IPS DF 19.7 (cell line): ENCODE measurements around the gene UBE2S.
"Not testable (repeated sequence)": the region's sequence is repeated elsewhere in the genome, so short reads cannot be mapped to it uniquely, and the experiment has no call there.

Experiments
- DNase-seq: peaks from one replicate; pipeline ENCODE4 v3.0.0-alpha.2; 2013; ENCODE audit warnings: low read depth, low spot score

UBE2S gene

DNA sequence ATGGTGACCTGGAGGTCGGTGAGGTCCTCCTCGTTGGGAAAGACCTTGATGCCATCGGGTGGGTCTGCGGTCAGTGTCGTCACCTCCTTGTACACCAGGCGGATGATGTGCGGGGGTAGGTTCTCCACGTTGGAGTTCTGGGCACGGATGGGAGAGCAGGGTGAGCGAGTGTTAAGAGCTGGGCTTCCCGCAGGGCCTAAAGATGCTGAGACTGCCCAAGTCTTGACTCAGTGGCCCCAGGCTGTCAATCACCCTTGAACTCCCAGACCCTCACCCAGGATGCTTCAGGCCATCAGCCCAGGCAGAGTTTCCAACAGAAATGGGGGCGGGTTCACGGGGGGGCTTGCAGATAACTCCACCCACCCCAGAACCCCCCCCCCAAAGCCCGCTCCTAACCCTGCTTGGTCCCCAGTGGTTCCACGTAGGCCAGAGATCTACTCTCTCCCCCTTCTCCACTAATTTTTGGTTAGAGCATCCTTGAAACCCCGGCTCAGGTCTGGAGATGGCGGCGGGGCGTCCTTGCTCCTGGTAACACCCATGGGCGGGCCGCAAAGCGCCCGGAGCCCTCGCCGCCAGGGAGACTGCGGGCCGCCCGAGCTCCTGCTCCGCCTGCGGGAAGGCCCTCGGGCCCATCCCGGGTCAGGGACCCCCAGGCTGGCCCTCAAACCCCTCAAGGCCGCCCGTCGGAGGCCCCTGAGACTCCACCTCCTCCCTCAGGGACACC, 600 bp downstream of the UBE2S start:
- no peak for DNase-seq

DNA sequence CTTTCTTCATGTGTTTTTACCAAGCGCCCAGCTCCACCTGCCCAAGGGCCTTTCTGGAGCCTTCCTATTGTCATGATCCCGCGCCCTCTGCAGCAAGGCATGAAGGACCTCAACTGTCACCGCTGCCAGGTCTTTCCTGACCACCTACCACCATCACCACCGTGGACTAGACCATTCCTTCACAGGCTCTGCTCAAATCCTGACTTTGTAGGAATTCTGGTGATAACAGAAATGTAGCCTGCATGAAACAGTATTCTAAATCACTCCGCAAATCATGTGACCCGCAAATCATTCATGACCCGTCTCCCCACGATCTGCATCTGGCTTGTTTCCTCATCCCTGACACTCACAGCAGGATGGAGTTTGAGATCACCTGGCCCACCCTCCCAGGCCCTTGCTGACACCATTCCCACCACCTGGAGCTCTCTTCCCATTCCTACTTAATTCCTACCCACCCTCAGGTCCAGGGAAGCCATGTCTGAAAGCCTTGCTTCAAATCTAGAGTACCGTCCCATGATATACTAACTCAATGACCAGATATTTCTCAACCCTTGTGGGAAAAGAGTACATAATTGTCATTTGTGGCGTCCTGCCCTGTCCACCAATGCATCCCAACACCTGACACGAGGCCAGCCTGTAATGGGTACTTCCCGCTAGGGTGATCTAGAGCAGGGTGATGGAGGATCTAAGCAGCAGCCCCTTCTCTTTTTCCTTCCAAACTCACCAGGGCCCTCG, 1.3 kb downstream of the UBE2S start:
- no peak for DNase-seq

DNA sequence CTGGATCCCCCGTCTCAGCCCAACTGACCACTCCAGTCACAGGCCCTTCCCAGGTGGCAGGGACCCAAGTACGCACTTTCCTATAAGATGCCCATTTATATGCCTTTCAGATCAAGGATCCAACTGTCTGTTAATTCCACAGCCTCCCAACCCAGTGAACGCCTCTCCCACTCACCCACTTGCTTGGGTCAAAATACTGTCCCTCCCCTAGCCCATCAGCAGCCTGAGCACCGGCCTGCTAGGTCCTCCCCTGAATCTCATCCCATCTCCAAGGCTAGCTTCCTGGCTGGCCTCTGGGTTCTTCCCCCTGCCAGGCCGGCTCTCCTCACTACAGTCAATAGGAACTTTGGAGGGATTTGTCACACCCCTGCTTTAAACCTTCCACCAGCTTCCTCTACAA, 1.9 kb downstream of the UBE2S start:
- no peak for DNase-seq

DNA sequence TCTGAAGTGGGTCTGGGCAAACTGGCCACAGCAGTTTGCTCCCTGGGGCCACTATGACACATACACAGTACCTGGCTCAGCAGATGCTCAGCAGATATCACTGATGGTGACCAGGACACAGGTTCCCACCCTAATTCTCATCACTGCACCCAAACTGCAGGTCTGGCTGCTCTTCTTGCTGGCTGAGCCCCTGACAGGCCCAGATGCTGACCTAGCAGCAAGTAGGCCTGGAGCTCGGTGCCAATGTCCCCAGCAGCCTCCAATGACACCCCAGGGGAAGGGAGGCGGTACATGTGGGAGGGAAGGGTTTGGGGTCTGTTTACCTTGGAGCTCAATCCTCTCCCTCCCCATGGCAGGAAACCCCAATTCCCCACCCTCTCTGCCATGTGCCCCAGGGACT, 5.1 kb downstream of the UBE2S start:
- DNase-seq, result no peak

DNA sequence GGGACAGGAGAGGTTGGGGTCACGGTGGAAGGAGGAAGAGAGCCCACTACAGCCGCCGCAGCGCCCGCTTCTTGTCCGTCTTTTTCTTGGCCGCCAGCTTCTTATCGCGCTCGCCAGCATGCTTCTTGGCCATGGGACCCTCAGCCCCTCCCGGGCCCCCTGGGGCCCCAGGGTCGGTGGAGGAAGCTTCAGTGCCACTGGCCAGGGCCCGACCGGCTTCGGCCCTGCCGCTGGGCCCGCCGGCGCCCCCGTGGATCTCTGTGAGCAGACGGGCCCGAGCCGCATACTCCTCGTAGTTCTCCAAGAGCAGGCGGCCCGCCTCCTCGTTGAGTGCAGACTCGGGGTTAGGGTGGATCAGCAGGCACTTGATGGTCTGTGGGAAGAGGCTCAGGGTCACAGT, 6.2 kb downstream of the UBE2S start:
- not testable (repeated sequence) for DNase-seq

DNA sequence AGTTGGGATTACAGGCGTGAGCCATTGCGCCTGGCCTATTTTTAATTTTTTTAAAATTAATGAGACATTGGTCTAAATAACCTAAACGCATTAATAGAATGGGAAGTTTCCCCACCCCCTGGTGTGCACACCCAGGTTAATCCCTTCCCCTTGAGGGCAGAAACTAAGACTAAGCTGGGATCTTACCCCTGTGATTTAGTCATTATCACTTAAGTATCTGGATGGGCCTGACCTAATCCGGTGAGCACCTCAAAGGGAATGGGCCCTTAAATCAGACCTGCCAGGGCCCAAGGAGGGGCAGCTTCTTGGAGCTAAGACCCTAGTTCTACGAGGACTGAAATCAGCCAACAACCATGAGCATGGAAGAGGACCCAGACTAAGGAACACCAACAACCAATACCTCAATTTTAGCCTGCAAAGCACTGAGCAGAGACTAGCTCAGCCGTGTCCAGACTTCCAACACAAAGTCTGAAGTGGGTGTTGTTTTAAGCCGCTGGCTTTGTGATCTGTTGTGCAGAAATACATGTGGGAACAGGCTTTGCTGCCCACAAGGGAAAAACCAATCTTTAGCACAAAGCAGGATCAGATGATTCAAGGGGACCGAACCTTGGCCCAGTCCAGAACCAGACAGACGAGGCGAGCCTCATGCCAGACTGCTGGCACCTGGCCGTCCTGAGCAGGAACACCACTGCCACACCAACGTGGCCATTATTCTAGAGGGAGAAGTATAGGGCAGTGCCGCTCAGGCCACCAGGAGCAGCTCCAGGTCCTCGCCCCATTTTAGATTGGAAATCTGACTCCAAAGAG, 7.1 kb downstream of the UBE2S start:
- no peak for DNase-seq

DNA sequence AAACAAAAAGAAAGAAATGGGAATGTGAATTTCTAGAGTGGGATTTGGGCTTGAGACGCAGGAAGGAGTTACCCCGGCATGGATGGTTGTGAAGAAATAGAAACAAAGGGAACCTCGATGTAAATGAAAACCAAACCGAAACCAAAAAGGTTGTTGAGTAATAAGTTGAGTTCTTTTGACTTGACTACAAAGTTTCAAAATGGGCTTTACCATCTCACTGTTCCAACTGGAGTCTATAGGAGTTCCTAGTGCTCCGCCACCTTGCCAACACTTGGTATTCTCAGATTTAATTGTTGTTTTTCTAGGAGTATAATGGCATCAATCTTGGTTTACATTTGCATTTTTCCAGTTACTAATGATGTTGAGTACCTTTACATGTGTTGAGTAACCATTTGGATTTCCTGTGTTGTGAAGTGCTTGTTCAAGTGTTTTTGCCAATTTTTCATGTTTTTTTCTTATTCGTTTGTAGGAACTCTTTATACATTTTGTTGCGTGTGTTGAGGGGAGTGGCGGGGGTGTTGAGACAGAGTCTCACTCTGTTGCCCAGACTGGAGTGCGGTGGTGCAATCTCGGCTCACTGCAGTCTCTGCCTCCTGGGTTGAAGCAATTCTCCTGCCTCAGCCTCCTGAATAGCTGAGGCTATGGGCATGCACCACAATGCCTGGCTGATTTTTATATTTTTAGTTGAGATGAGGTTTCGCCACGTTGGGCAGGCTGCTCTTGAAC, 9.2 kb downstream of the UBE2S start:
- DNase-seq, result no peak

DNA sequence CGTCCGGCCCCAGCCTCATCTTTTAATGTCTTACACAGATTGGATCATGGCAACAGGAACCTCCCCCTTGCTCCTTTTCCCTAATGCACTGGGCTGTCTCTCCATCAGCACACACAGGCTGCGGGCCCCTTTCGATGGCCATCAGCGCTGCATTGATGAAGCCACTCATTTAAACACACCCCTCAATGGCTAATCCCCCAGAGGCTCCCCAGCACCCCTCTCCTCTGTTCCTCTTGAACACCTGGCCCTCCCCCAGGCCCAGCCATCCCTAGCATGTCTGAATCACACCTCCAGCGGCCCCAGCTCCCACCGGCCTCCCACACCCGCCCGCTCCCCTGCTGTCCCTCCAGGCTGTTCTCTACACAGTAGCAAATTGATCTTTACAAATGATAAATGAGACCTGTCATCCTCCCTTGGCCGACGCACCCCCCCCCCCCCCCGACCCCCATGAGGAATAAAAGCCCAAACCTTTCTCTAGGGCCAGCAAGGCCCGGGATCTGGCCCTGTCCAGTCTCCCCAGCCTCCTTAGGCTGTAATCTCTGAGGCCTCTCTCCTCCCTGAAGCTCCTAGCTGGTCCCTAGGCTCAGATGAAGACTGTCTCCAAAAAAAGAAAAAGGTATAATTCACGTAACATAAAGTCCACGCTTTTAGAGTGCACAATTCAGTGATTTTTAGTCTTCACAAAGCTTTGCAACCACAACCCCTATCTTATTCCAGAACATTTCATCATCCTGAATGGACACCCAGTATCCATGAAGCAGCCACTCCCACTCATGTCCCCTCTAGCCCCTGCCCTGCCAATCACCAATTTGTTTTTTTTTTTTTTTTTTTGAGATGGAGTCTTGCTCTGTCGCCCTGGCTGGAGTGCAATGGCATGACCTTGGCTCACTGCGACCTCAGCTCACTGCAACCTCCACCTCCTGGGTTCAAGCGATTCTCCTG, 14.5 kb downstream of the UBE2S start:
- no peak for DNase-seq

DNA sequence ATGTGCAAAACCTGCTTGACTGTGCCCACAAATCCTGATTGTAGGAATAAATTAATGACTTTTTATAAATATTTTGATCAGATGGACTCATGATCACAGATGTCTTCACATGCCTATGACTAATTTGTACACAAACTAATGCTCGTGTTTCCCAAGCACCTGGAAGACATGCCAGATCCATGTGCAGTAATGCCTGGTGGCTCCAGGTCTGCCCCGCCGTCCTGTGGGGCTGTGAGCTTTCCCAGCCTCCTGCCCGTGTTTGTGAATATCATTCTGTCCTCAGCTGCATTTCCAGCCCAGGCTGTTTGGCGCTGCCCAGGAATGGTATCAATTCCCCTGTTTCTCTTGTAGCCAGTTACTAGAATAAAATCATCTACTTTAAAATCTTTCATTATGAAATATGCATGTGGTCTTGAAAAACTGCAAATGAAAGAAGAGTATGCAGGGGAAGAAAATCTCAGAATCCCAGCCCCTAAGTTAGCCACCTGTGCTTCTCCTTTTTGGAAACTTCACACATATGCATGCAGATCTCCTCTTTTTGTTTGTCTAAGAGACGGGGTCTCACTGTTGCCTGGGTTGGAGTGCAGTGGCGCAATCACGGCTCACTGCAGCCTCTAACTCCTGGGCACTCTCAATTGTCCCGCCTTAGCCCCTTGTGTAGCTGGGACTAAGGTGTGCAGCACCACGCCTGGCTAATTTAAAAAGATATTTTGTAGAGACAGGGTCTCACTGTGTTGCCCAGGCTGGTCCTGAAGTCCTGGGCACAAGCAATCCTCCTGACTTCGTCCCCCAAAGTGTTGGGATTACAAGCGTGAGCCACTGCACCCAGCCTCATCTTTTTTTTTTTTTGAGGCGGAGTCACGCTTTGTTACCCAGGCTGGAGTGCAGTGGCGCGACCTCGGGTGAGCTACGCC, 15.6 kb downstream of the UBE2S start:
- DNase-seq, result no peak

DNA sequence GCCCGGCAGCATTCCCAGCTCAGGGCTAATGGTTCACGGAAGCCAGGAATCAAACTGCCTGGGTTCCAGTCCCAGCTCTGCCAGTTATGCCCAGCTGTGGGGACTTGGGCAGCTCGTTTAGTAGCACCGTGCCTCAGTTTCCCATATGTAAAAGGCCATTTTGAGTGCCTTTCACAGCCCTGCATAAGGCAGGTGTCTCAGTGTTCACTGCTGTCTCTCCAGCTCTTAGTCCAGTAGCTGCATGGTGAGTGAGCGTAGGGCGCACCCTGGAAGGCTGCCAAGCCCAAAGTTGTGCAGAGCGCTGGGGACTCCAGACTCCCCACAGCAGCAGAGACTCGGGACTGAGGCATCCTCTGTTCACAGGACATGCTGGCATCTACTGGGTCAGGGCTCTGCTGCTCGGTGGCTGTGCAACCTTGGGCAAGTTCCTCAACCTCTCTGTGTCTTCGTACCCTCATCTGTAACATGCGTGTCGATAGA, 16.4 kb downstream of the UBE2S start:
- DNase-seq, result no peak

DNA sequence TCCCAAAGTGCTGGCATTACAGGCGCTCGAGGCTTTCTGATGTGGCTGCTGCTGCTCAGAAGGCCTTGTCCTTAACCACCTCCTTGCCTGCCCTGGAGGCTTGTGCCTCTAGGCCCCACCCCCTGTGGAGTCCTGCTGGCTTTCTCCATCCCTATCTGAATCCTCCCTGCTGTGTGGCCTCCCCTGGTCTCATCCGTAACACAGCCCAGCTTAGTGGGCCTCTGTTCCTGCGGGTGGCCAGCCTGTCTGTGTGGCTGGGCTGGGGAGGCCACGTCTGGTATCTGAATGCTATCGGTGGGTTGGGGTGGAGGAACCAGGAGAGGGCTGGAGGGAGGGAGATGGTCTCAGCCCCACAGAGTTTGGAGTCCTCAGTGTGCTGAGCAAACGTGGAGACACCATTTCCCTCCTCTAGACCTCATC, 17.1 kb downstream of the UBE2S start:
- DNase-seq, result no peak

DNA sequence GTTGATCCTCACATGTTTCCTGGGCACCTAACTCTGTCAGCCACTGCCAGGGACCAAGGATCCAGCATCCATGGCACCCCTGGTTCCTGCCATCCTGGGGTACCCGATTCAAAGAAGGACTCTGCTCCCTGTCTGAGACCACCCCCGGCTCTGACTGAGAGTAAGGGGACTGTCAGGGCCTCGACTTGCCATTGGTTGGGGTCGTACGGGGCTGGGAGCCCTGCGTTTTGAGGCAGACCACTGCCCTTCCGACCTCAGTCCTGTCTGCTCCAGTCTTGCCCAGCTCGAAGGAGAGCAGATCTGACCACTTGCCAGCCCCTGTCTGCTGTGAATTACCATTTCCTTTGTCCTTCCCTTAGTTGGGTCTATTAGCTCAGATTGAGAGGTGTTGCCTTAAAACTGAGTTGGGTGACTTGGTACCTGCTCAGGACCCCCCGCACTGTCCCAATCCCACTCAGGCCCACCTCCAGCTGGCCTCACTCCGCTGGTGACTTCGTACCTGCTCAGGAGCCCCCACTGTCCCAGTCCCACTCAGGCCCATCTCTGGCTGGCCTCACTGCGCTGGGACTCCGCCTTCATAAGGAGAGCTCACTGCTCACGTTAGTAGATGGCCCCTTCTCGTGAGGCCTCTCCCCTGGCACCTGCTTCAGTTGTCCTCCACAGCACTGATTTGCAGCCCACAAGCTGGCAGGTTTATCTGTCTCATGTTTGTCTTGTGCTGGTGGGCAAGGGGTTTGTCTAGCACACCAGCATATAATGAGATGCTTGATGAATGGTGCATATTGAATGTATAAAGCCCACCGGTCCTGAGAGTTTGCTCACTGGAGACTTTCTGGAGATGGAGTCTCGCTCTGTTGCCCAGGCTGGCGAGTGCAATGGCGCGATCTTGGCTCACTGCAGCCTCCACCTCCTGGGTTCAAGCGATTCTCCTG, 17.9 kb downstream of the UBE2S start:
- DNase-seq, result no peak

DNA sequence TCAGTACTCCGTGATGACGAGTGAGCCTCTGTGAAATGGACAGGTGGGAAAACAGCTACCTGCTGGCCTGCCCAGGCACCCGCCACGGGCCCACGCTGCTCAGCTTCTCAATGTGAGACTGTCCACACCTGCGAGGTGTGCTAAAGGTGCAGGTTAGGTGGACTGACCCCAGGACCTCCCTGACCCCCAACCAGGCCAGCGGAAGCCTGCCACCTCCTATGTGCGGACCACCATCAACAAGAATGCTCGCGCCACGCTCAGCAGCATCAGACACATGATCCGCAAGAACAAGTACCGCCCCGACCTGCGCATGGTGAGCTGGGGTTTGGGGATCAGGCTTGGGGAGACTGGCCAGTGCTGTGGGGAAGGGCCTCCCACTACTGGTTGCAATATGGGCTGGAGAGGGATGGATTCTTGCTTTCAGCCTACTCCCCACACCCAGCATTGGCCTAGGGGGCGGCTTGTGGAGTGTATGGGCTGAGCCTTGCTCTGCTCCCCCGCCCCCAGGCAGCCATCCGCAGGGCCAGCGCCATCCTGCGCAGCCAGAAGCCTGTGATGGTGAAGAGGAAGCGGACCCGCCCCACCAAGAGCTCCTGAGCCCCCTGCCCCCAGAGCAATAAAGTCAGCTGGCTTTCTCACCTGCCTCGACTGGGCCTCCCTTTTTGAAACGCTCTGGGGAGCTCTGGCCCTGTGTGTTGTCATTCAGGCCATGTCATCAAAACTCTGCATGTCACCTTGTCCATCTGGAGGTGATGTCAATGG, 19.7 kb downstream of the UBE2S start:
- DNase-seq, result no peak

DNA sequence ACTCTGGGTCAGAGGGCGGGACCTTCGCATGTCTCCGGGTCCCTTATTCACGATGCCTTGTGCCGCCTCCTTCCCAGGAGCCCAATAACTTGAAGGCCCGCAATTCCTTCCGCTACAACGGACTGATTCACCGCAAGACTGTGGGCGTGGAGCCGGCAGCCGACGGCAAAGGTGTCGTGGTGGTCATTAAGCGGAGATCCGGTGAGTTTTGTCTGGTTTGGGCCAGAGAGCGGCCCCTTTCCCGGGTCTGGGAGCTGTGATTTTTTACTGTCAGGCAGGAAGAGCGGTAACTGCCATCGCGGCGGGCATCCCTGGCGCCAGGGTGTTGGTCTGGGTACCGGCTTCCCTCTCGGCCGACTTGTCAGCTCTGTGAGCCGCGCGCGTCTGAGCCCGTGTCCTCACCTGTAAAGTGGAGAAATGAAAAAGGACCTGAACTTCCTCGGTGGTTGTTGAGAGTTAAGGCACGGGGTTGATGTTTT, 21.1 kb downstream of the UBE2S start:
- DNase-seq, result no peak

DNA sequence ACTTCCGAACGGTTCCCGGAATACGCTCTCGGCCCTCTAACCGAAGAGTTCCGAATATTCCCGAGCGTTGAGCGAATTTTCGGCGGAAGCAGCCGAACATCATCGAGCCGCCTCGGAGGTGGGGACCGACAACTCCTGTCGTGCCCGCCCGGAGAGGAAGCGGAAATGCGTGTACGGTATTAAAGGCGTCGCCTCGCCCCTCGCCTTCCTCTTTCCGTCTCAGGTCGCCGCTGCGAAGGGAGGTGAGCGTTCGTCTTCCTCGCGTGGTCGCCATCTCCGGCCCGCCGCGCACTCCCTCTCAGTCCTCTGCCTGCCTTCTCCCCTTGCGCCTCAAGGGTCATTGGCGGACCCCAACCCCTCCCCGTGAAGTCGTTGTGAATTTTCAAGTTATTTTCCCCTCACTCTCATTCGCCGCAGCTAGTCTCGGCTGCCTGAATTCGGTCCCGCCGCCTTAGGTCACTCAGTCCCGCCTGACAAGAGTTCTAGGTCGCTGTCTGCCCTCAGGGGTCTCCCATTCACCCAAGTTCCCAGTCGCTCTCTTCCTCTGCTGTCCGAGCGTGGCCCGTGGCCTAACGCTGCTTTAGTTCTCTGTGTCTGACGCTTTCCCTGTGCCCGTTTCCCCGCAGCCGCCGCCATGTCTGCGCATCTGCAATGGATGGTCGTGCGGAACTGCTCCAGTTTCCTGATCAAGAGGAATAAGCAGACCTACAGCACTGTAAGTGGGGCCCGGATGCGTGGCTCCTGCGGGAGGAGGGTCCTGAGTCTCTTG, 21.7 kb downstream of the UBE2S start, which contains the start of gene RPL28:
Gene RPL28, plus strand, starts transcription at position 209 of the 769 bp plus-strand sequence. Its CDS starts 426 bp downstream, at position 635.
- DNase-seq, result peak; percentile 88

DNA sequence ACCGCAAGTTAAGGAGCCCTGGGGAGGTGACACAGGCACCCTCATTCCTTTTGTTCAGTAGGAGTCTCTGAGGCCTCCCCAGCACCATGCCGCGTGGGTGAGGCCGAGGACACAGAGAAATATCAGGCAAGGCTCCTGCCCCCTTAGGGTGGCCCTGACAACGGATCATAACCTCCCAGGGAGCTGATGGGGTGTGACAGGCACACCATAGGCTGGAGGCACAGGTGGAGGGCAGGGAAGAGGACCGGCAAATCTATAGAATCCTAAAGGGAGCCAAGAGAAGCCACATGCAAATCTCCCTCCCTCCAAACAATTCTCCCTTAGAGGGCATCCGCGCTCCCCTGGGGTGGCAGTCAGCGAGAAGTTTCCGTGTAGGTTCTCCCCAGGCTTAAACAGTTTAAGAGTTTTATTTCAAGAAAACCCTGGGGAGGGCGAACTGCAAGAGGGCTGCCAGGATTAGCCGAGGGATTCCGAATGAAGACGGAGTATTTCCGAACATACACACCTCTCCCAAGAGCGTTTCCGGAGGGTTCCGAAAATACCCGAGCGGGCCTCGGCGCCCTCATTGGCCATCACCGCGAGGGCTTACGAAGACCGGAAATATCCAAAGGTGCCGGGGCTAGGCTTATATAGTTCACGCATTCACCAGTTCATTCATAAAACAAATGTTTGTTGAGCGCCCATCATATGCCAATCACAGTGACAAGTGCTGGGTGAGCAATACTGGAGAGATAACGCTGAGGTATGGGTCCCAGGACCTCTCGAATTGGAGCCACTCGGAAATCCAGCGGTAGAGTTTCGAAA, 22.5 kb downstream of the UBE2S start:
- DNase-seq, result peak; percentile 81
